Activated CD8-positive, alpha-beta memory T cell treated with anti-CD3 and anti-CD28 coated beads, Interleukin-2, amount 10 ng/mL, durations not matched to agents 7 days and 5 days (primary cell): ENCODE results near the gene TMEM50B. TPM values are rescaled to one million over a fixed set of nuclear protein-coding genes. Genes with fewer than 3 reads are reported as not detected.

Source experiments
- ATAC-seq: fragments of 150-1000 bp; cut with Tn5 transposase; one replicate; pipeline ENCODE4 v1.10.0; 2021; ENCODE audit warnings: moderate library complexity
- CTCF ChIA-PET: fragments of 350-600 bp; sonication (Branson Sonifier 250); formaldehyde crosslinking; loops from one replicate; lab custom pipeline; 2021; ENCODE audit warnings: antibody characterized with exemption; lab: Charles Lee
- DNase-seq: peaks from one replicate; pipeline ENCODE4 v3.0.0-alpha.2; 2020
- H3K27ac Mint-ChIP-seq: one replicate; pipeline ENCODE4 v1.8.0; 2021; ENCODE audit warnings: mild to moderate bottlenecking, mixed read lengths
- H3K27me3 Mint-ChIP-seq: one replicate; pipeline ENCODE4 v1.8.0; 2021; ENCODE audit warnings: mixed read lengths
- H3K36me3 Mint-ChIP-seq: one replicate; pipeline ENCODE4 v1.8.0; 2021; ENCODE audit warnings: mild to moderate bottlenecking, mixed read lengths
- H3K4me1 Mint-ChIP-seq: one replicate; pipeline ENCODE4 v1.8.0; 2021; ENCODE audit warnings: mixed read lengths
- H3K4me3 Mint-ChIP-seq: one replicate; pipeline ENCODE4 v1.8.0; 2021; ENCODE audit warnings: mild to moderate bottlenecking, moderate library complexity, mixed read lengths
- H3K9me3 Mint-ChIP-seq: one replicate; pipeline ENCODE4 v1.8.0; 2022; ENCODE audit warnings: low read depth, mixed read lengths
- total RNA-seq, 2 experiments: library from RNA; stranded (reverse); gene quantifications; one replicate each; pipeline ENCODE4 v1.2.3, GENCODE V29; 2021

The TMEM50B gene
- total RNA-seq, 2 experiments from 2014 or later = 23.6 to 32.7 TPM

- H3K27me3 Mint-ChIP-seq = peaks cover 15% of the 10 kb centered on the region
- no peaks in the 10 kb centered on the region for H3K36me3 Mint-ChIP-seq
- peaks cover 10% of the 10 kb centered on the region for H3K4me1 Mint-ChIP-seq
- DNase-seq (no peak), ATAC-seq (no peak)
- H3K27ac Mint-ChIP-seq = no peak overlapping the region
- no peak overlapping the region for H3K4me3 Mint-ChIP-seq
- no peaks in the 10 kb centered on the region for H3K9me3 Mint-ChIP-seq
- CTCF ChIA-PET = interaction anchor here (2.2 kb wide), 1 partner anchor 113 kb away, joined by 9 read pairs; no protein-coding TSS in a partner anchor
Observed at GRCh38 chr21:33492571-33492970, 12.8 kb upstream of the TMEM50B start.

- CTCF ChIA-PET = interaction anchor here (0.9 to 3.6 kb wide), 7 partner anchors 12 to 292 kb away, joined by 3 to 27 read pairs (median 4); partner anchors contain the start of genes DONSON, GART and TMEM50B
- Mint-ChIP-seq H3K4me3 (peak within 1 kb of the TSS; percentile 82), H3K36me3 (no peaks in the 10 kb centered on the region), H3K27me3 (peaks cover 12% of the 10 kb centered on the region), H3K9me3 (no peaks in the 10 kb centered on the region), H3K27ac (peak within 1 kb of the TSS; percentile 78), H3K4me1 (peaks cover 10% of the 10 kb centered on the region)
- DNase-seq (peak; percentile 96), ATAC-seq (peak; percentile 99)
Observed at GRCh38 chr21:33491373-33492102, 11.8 kb upstream of the TMEM50B start, which contains the start of gene DNAJC28. Gene DNAJC28 (minus strand): TSS chr21:33491716. CDS start chr21:33489393, 2,323 bp downstream.

- DNase-seq (no peak), ATAC-seq (no peak)
- Mint-ChIP-seq H3K36me3 (no peaks in the 10 kb centered on the region), H3K9me3 (no peaks in the 10 kb centered on the region), H3K4me1 (peaks cover 10% of the 10 kb centered on the region), H3K27ac (peak overlapping the region; percentile 66), H3K4me3 (peak overlapping the region; percentile 82), H3K27me3 (peaks cover 7% of the 10 kb centered on the region)
- CTCF ChIA-PET = interaction anchor here (0.7 to 3.6 kb wide), 8 partner anchors 11 to 433 kb away, joined by 3 to 27 read pairs (median 4); partner anchors contain the start of genes DONSON, GART and TMEM50B
Observed at GRCh38 chr21:33490991-33491372, 11.2 kb upstream of the TMEM50B start.

- no peaks in the 10 kb centered on the region for H3K36me3 Mint-ChIP-seq
- H3K27ac Mint-ChIP-seq = no peak overlapping the region
- peaks cover 10% of the 10 kb centered on the region for H3K4me1 Mint-ChIP-seq
- CTCF ChIA-PET = interaction anchor here (3.6 kb wide), 1 partner anchor 9 kb away, joined by 27 read pairs; the partner anchor contains the start of gene TMEM50B
- DNase-seq (no peak), ATAC-seq (no peak)
- H3K27me3 Mint-ChIP-seq = no peaks in the 10 kb centered on the region
- H3K4me3 Mint-ChIP-seq = no peak overlapping the region
- no peaks in the 10 kb centered on the region for H3K9me3 Mint-ChIP-seq
Observed at GRCh38 chr21:33488936-33489335, 9.2 kb upstream of the TMEM50B start.

GRCh38 chr21:33487996-33488395, 8.2 kb upstream of the TMEM50B start:
- no peak overlapping the region for H3K4me3 Mint-ChIP-seq
- CTCF ChIA-PET = no interaction called here
- DNase-seq (no peak), ATAC-seq (no peak)
- H3K4me1 Mint-ChIP-seq = peaks cover 10% of the 10 kb centered on the region
- H3K27ac Mint-ChIP-seq = no peak overlapping the region
- H3K9me3 Mint-ChIP-seq = no peaks in the 10 kb centered on the region
- no peaks in the 10 kb centered on the region for H3K36me3 Mint-ChIP-seq
- H3K27me3 Mint-ChIP-seq = no peaks in the 10 kb centered on the region

GRCh38 chr21:33481314-33481943, 1.7 kb upstream of the TMEM50B start:
- H3K27me3 Mint-ChIP-seq = no peaks in the 10 kb centered on the region
- ATAC-seq = no peak
- H3K27ac Mint-ChIP-seq = no peak overlapping the region
- CTCF ChIA-PET = interaction anchor here (0.6 to 1.1 kb wide), 3 partner anchors 36 to 1074 kb away, joined by 3 read pairs; partner anchors contain the start of gene GART
- peak overlapping the region; percentile 91 for H3K4me3 Mint-ChIP-seq
- peaks cover 13% of the 10 kb centered on the region for H3K4me1 Mint-ChIP-seq
- no peaks in the 10 kb centered on the region for H3K9me3 Mint-ChIP-seq
- no peaks in the 10 kb centered on the region for H3K36me3 Mint-ChIP-seq
- DNase-seq = no peak

- Mint-ChIP-seq H3K36me3 (no peaks in the 10 kb centered on the region), H3K27ac (peak overlapping the region; percentile 89), H3K4me3 (peak overlapping the region; percentile 91), H3K27me3 (no peaks in the 10 kb centered on the region), H3K4me1 (peaks cover 13% of the 10 kb centered on the region), H3K9me3 (no peaks in the 10 kb centered on the region)
- DNase-seq (no peak), ATAC-seq (no peak)
- CTCF ChIA-PET = interaction anchor here (0.6 to 2.3 kb wide), 9 partner anchors 10 to 281 kb away, joined by 3 to 27 read pairs (median 4); partner anchors contain the start of genes DNAJC28 and DONSON
Observed at GRCh38 chr21:33480481-33481103, 818 bp upstream of the TMEM50B start.

- no peaks in the 10 kb centered on the region for H3K36me3 Mint-ChIP-seq
- H3K27ac Mint-ChIP-seq = peak overlapping the region; percentile 86
Observed at GRCh38 chr21:33478935-33479678, 667 bp downstream of the TMEM50B start.

GRCh38 chr21:33478182-33478581, 1.6 kb downstream of the TMEM50B start:
- CTCF ChIA-PET = no interaction called here
- Mint-ChIP-seq H3K36me3 (peaks cover 6% of the 10 kb centered on the region), H3K27me3 (no peaks in the 10 kb centered on the region), H3K27ac (peak overlapping the region; percentile 86), H3K4me3 (peak overlapping the region; percentile 91), H3K9me3 (no peaks in the 10 kb centered on the region), H3K4me1 (peaks cover 13% of the 10 kb centered on the region)
- ATAC-seq (no peak), DNase-seq (no peak)

More at GRCh38 chr21:33478935-33479678, 667 bp downstream of the TMEM50B start:
- Mint-ChIP-seq H3K4me1 (peaks cover 13% of the 10 kb centered on the region), H3K27me3 (no peaks in the 10 kb centered on the region), H3K9me3 (no peaks in the 10 kb centered on the region), H3K4me3 (peak overlapping the region; percentile 91)
- CTCF ChIA-PET = interaction anchor here (0.9 to 2.3 kb wide), 9 partner anchors 11 to 279 kb away, joined by 3 to 27 read pairs (median 3); partner anchors contain the start of genes DNAJC28 and DONSON
- DNase-seq = peak; percentile 64
- peak; percentile 14 for ATAC-seq

- no peak for ATAC-seq
Observed at GRCh38 chr21:33477066-33477465, 2.7 kb downstream of the TMEM50B start.

GRCh38 chr21:33473344-33473743, 6.4 kb downstream of the TMEM50B start:
- H3K4me3 Mint-ChIP-seq = no peak overlapping the region
- H3K36me3 Mint-ChIP-seq = peaks cover 9% of the 10 kb centered on the region
- H3K27ac Mint-ChIP-seq = no peak overlapping the region
- ATAC-seq (no peak), DNase-seq (no peak)
- CTCF ChIA-PET = interaction anchor here (0.7 to 1.0 kb wide), 4 partner anchors 14 to 479 kb away, joined by 3 to 4 read pairs (median 4); no protein-coding TSS in a partner anchor
- H3K9me3 Mint-ChIP-seq = no peaks in the 10 kb centered on the region
- peaks cover 4% of the 10 kb centered on the region for H3K4me1 Mint-ChIP-seq
- no peaks in the 10 kb centered on the region for H3K27me3 Mint-ChIP-seq

More at GRCh38 chr21:33477066-33477465, 2.7 kb downstream of the TMEM50B start:
- CTCF ChIA-PET = no interaction called here
- no peaks in the 10 kb centered on the region for H3K9me3 Mint-ChIP-seq
- H3K27ac Mint-ChIP-seq = no peak overlapping the region
- H3K4me1 Mint-ChIP-seq = peaks cover 13% of the 10 kb centered on the region
- no peak for DNase-seq
- no peak overlapping the region for H3K4me3 Mint-ChIP-seq
- H3K36me3 Mint-ChIP-seq = peaks cover 9% of the 10 kb centered on the region
- no peaks in the 10 kb centered on the region for H3K27me3 Mint-ChIP-seq

- Mint-ChIP-seq H3K36me3 (peaks cover 12% of the 10 kb centered on the region), H3K27ac (no peak overlapping the region), H3K4me3 (no peak overlapping the region), H3K4me1 (no peaks in the 10 kb centered on the region), H3K27me3 (no peaks in the 10 kb centered on the region), H3K9me3 (no peaks in the 10 kb centered on the region)
- CTCF ChIA-PET = no interaction called here
- DNase-seq (no peak), ATAC-seq (no peak)
Observed at GRCh38 chr21:33470701-33471100, 9.1 kb downstream of the TMEM50B start.
